Panc1 (cell line): Measurements from ENCODE around the gene BOC. TPM values are rescaled to one million over a fixed set of nuclear protein-coding genes. Genes with fewer than 3 reads are reported as not detected.

ENCODE experiments used
- ATAC-seq: fragments of 200-7000 bp; cut with Tn5 transposase; 2 replicates; pipeline ENCODE4 v1.9.1; 2020; ENCODE audit warnings: mild to moderate bottlenecking, moderate library complexity
- BruUV-seq: library from RNA; stranded (reverse); fragments of 400-500 nt; replicated peaks from 2 replicates; lab custom pipeline; 2021; lab: Mats Ljungman, UMichigan
- CTCF ChIA-PET: fragments of 300-600 bp; sonication (Branson Sonifier 250); formaldehyde crosslinking; loops from one replicate; lab custom pipeline; 2022; ENCODE audit warnings: antibody characterized with exemption; lab: Charles Lee
- POLR2A ChIA-PET: fragments of 300-600 bp; sonication (Branson Sonifier 250); formaldehyde crosslinking; loops from one replicate; lab custom pipeline; 2022; ENCODE audit warnings: antibody characterized with exemption; lab: Charles Lee
- DNase-seq: peaks from one replicate; pipeline ENCODE4 v3.0.0-alpha.2; 2010; ENCODE audit warnings: low read depth, low spot score
- H3K27ac ChIP-seq: 2 replicates; pipeline ENCODE4 v1.5.1; 2011; ENCODE audit warnings: mild to moderate bottlenecking, low read length, inconsistent platforms
- H3K27me3 ChIP-seq: fragments of 200-500 bp; sonication (Bioruptor generic); 2 replicates; pipeline ENCODE4 v1.6.0; 2014; ENCODE audit warnings: low read length, inconsistent platforms; ENCODE audit not compliant: control insufficient read depth, insufficient read depth
- H3K36me3 ChIP-seq: fragments of 200-500 bp; sonication (Bioruptor generic); 2 replicates; pipeline ENCODE4 v1.5.1; 2014; ENCODE audit warnings: inconsistent platforms, mild to moderate bottlenecking, low read length, moderate library complexity; ENCODE audit not compliant: control insufficient read depth, insufficient read depth
- H3K4me1 ChIP-seq: 2 replicates; pipeline ENCODE4 v1.5.1; 2011; ENCODE audit warnings: inconsistent platforms, mild to moderate bottlenecking, low read length, moderate library complexity; ENCODE audit not compliant: control insufficient read depth, insufficient read depth
- H3K4me3 ChIP-seq, 2 experiments: 2 replicates each; pipeline ENCODE4 v1.5.1; 2011 to 2012; ENCODE audit warnings: low read depth in 2 of 2, low read length in 2 of 2, mild to moderate bottlenecking in 2 of 2, inconsistent platforms in 1 of 2, moderate library complexity in 1 of 2
- H3K9me3 ChIP-seq: fragments of 200-500 bp; sonication (Bioruptor generic); 2 replicates; pipeline ENCODE4 v1.5.1; 2014; ENCODE audit warnings: low read depth, mild to moderate bottlenecking, inconsistent platforms, low read length, moderate library complexity; ENCODE audit not compliant: control insufficient read depth, insufficient read depth
- CTCF ChIP-seq: fragments of 450-650 bp; IDR thresholded peaks from 2 replicates; pipeline ENCODE4 v1.5.1; 2017; ENCODE audit warnings: mild to moderate bottlenecking
- POLR2AphosphoS5 ChIP-seq: IDR thresholded peaks from 2 replicates; pipeline ENCODE4 v1.6.1; 2012; ENCODE audit warnings: mild to moderate bottlenecking, low read depth, low read length, moderate library complexity
- REST ChIP-seq, 2 experiments: IDR thresholded peaks; 2 replicates each; pipeline ENCODE4 v1.6.1; 2011 to 2012; ENCODE audit warnings: low read depth in 2 of 2, control low read depth in 1 of 2, low read length in 1 of 2, mild to moderate bottlenecking in 1 of 2, moderate library complexity in 1 of 2; ENCODE audit not compliant: insufficient read depth in 1 of 2
- SIN3A ChIP-seq: IDR thresholded peaks from 2 replicates; pipeline ENCODE4 v1.6.1; 2012; ENCODE audit warnings: low read depth, mild to moderate bottlenecking, low read length, moderate library complexity, borderline replicate concordance; ENCODE audit not compliant: insufficient read depth
- TCF7L2 ChIP-seq: IDR thresholded peaks from 2 replicates; pipeline ENCODE4 v1.6.1; 2011; ENCODE audit warnings: mild to moderate bottlenecking, low read depth, low read length, inconsistent platforms
- in situ Hi-C: cut with HindIII; loops from 2 replicates; pipeline ENCODE4 v1.10.0; 2016; ENCODE audit warnings: low sequenced_read_pairs, low pct_unique_long_range_greater_than_20kb
- intact Hi-C: fragments of 100-400 bp; cut with micrococcal nuclease; formaldehyde crosslinking; loops from one replicate; pipeline ENCODE4 v1.10.0; 2022; ENCODE audit not compliant: unreplicated experiment
- total RNA-seq: library from RNA; stranded (reverse); gene quantifications from one replicate; pipeline ENCODE4 v1.2.1, GENCODE V29; 2021; ENCODE audit not compliant: unreplicated experiment

The BOC gene
- total RNA-seq, 1 experiment from 2014 or later: 0.33 TPM

- ATAC-seq: no peak
- DNase-seq: no peak
- intact Hi-C loops (no loop called here), in situ Hi-C loops (no loop called here)
- Histone ChIP-seq H3K36me3 (no peaks in the 10 kb centered on the region), H3K27me3 (peaks cover 16% of the 10 kb centered on the region), H3K27ac (no peak overlapping the region), H3K9me3 (no peaks in the 10 kb centered on the region), H3K4me1 (no peaks in the 10 kb centered on the region), H3K4me3 (no peak overlapping the region)
- BruUV-seq: no TSS peak
- ChIA-PET CTCF (no interaction called here), POLR2A (no interaction called here)
- TF ChIP-seq POLR2AphosphoS5: no peak
Measured at GRCh38 chr3:113261063-113261625, 49.8 kb downstream of the BOC start.

- ATAC-seq: no peak
- H3K4me1 ChIP-seq: no peaks in the 10 kb centered on the region
- H3K27ac ChIP-seq: no peak overlapping the region
- no peak overlapping the region for H3K4me3 ChIP-seq
- no peak for DNase-seq
- no TSS peak for BruUV-seq
- peaks cover 16% of the 10 kb centered on the region for H3K27me3 ChIP-seq
- no peak for TF ChIP-seq REST (IDR thresholded peaks at IDR 0.05; ENCODE audit: insufficient read depth in 1 of 2, low read depth in 2 of 2, low read length in 1 of 2)
- no peak for TF ChIP-seq SIN3A
- no peak for TF ChIP-seq CTCF
- TF ChIP-seq POLR2AphosphoS5: no peak
- no peak for TF ChIP-seq TCF7L2
- intact Hi-C loops: no loop called here
- no peaks in the 10 kb centered on the region for H3K36me3 ChIP-seq
- CTCF ChIA-PET: no interaction called here
- in situ Hi-C loops: no loop called here
- no peaks in the 10 kb centered on the region for H3K9me3 ChIP-seq
- POLR2A ChIA-PET: no interaction called here
Measured at GRCh38 chr3:113261626-113262303, 50.4 kb downstream of the BOC start.

- ChIA-PET POLR2A (no interaction called here), CTCF (no interaction called here)
- intact Hi-C loops (no loop called here), in situ Hi-C loops (no loop called here)
- Histone ChIP-seq H3K27me3 (peaks cover 16% of the 10 kb centered on the region), H3K36me3 (no peaks in the 10 kb centered on the region), H3K9me3 (no peaks in the 10 kb centered on the region), H3K4me1 (no peaks in the 10 kb centered on the region), H3K4me3 (no peak overlapping the region), H3K27ac (no peak overlapping the region)
- no peak for DNase-seq
- no peak for ATAC-seq
- TF ChIP-seq SIN3A (no peak), TCF7L2 (no peak), CTCF (no peak), REST (IDR thresholded peaks at IDR 0.05; ENCODE audit: insufficient read depth in 1 of 2, low read depth in 2 of 2, low read length in 1 of 2) (no peak), POLR2AphosphoS5 (no peak)
- no TSS peak for BruUV-seq
Measured at GRCh38 chr3:113262304-113262665, 50.9 kb downstream of the BOC start.
